ENCODE measurements around the gene FOXF1.

FOXF1 gene

GRCh38 chr16:86504315-86505184 is 5.8 kb upstream of the FOXF1 start:
- no peak overlapping the region for H3K4me3 ChIP-seq (ENCODE audit: low read depth, low read length)
- no peak for DNase-seq (ENCODE audit: low read depth)

GRCh38 chr16:86505185-86505898 is 5.0 kb upstream of the FOXF1 start:
- no peak overlapping the region for H3K4me3 ChIP-seq (ENCODE audit: low read depth, low read length)
- DNase-seq (ENCODE audit: low read depth), result no peak
- TF ChIP-seq CTCF (IDR thresholded peaks at IDR 0.05; ENCODE audit: control insufficient read depth, extremely low read depth, insufficient read depth), result no peak

More at GRCh38 chr16:86504315-86505184, 5.8 kb upstream of the FOXF1 start:
- TF ChIP-seq CTCF (IDR thresholded peaks at IDR 0.05; ENCODE audit: control insufficient read depth, extremely low read depth, insufficient read depth), result no peak

- no peak for TF ChIP-seq CTCF (IDR thresholded peaks at IDR 0.05; ENCODE audit: control insufficient read depth, extremely low read depth, insufficient read depth)
- H3K4me3 ChIP-seq (ENCODE audit: low read depth, low read length), result no peak overlapping the region
These were observed 4.1 kb upstream of the FOXF1 start for GRCh38 chr16:86505899-86506864.

GRCh38 chr16:86507173-86508027 is 2.9 kb upstream of the FOXF1 start:
- no peak for DNase-seq (ENCODE audit: low read depth)
- H3K4me3 ChIP-seq (ENCODE audit: low read depth, low read length), result no peak overlapping the region
- no peak for TF ChIP-seq CTCF (IDR thresholded peaks at IDR 0.05; ENCODE audit: control insufficient read depth, extremely low read depth, insufficient read depth)

More at GRCh38 chr16:86505899-86506864, 4.1 kb upstream of the FOXF1 start:
- DNase-seq (ENCODE audit: low read depth), result no peak

- no peak overlapping the region for H3K4me3 ChIP-seq (ENCODE audit: low read depth, low read length)
- DNase-seq (ENCODE audit: low read depth), result no peak
- TF ChIP-seq CTCF (IDR thresholded peaks at IDR 0.05; ENCODE audit: control insufficient read depth, extremely low read depth, insufficient read depth), result no peak
These were observed 2.0 kb upstream of the FOXF1 start for GRCh38 chr16:86508028-86508946.

Data from LNCaP clone FGC (cell line).